GM18502 (cell line): Measurements from ENCODE around the gene FOXA1.

Experiments
- ATAC-seq: cut with Tn5 transposase; IDR thresholded peaks from one replicate; pipeline ENCODE4 v1.9.1; 2021; ENCODE audit warnings: mild to moderate bottlenecking; ENCODE audit not compliant: unreplicated experiment, poor library complexity

The FOXA1 gene

DNA sequence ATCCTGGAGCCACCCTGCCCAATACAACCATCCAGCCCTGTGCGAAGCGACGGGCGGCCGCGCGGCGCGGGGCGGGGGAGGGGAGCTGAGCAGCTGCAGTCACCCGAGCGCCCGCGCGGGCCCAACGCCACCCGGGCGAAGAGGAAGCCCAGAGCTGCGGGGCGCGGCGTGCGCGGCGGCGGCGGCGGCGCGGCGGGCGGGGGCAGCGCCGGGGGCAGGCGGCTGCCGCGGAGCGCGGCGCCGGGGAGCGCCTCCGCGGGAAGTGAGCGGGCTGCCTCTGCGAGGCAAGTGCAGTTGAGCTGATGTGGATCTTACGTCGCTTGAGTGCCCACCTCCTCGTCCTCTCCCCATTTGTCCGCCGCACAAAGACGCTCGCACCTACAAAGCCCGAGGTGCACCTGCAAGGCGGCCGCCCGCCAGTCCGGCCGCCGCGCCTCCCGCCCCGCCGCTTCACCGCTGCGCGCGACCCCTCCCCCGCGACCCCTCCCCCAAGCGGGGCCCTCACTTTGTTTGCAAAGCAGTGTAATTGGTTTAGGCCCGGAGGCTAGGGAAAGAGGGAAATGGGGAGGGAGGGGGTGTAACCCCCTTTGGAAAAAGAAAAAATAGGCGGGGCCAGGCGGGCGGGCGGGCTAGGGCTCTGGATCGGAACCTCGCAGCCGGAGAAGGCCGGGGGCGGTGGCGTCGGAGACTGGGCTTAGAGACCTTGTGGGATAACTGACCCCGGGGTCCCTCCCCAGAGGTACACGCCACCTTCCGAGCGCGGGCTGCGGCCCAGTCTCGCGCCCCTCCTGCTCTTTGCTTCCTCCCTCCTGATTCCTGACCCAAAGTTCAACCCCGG is at the start of gene FOXA1, which contains the start of gene TTC6:
FOXA1 (minus strand) TSS at position 279 of the 838 bp plus-strand sequence; CDS start at position 2, 277 bp downstream.
TTC6 (plus strand) TSS at position 659 of the 838 bp plus-strand sequence. CDS start 26,436 bp downstream, outside the sequence.
- no peak for ATAC-seq

DNA sequence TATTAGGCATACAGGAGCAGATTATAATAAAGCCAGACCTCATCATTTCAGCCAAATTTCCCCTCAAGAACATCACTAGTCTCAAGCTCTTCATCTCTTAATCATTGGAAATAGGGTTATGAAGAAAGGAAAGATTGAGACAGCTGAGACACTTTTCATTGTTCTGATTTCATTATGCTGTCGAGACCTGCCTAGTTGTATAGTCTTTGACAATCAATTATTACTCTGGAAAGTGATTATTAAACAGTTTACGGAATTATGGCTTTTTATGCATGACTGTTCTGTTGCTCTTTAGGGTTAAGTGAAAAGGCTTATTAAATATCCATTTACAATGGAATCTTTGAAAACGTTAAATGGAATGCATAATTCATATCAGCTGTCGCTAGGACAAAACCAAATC is 48.7 kb upstream of the FOXA1 start:
- ATAC-seq, result no peak

DNA sequence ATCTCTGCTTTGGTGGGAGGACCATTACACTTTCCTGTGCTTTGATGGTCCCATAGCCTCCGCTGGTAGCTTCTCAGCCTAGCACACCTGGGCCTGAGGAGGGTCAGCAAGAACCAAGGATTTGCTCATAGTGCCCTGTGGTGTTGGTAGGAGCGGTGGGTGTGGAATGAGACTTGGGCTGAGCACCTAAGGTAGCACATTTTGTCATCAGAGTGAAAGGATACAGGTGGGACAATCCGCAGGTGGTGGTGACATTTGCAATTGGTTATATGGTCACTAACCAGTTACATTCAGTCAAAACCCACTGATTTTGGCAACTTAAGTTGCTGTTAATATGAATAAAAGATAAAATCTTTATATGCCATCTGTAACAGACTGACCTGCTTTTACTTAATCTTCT is 47.1 kb upstream of the FOXA1 start:
- no peak for ATAC-seq

DNA sequence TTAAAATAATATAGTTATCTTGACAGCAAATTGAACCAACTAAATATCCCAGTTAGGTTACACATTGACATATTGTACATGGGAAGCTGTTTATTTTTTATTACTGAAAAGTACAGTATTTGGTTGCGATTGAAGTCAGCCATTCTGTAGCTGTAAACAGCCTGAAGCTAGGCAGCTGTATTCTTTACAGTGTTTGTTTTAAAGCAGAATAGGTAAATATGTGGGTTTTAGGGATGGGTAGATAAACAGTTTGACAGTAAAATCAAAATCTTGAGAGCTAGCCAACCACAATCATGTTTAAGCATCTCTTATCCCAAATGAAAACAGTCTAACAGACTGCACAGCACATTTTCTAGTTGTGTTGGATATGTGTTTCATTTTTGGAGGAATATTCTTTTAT is 46.1 kb upstream of the FOXA1 start:
- no peak for ATAC-seq

DNA sequence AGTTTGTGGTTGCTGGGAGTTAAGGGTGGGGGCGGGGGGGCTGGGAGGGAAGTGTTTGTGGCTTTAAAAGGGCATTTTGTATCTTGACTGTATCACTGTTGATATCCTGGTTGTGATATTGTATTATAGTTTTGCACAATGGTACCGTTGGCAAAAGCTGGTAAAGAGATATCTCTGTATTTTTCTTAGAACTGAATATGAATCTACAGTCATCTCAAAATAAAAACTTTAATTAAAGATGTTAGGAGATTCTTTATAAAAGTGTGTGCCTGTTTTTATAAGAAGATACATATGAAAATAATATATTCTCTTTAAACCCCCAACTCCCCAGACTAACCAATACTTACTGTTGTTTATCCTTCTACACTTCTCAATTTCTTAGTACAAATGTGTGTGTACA is 43.5 kb upstream of the FOXA1 start:
- ATAC-seq, result no peak

DNA sequence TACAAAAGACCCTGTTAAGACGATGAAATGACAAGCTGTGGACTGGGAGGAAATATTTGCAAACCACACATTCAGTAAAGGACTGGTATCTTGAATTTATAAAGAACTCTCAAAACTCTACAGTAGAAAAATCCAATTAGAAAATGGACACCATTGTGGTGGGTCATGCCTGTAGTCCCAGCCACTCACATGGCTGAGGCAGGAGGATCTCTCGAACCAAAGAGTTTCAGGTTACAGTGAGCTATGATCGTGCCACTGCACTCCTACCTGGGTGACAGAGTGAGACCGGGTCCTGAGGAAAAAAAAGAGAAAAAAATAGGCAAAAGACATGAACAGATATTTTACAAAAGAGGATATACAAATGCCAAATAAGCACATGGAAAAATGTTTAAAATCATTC is 42.3 kb upstream of the FOXA1 start:
- no peak for ATAC-seq

DNA sequence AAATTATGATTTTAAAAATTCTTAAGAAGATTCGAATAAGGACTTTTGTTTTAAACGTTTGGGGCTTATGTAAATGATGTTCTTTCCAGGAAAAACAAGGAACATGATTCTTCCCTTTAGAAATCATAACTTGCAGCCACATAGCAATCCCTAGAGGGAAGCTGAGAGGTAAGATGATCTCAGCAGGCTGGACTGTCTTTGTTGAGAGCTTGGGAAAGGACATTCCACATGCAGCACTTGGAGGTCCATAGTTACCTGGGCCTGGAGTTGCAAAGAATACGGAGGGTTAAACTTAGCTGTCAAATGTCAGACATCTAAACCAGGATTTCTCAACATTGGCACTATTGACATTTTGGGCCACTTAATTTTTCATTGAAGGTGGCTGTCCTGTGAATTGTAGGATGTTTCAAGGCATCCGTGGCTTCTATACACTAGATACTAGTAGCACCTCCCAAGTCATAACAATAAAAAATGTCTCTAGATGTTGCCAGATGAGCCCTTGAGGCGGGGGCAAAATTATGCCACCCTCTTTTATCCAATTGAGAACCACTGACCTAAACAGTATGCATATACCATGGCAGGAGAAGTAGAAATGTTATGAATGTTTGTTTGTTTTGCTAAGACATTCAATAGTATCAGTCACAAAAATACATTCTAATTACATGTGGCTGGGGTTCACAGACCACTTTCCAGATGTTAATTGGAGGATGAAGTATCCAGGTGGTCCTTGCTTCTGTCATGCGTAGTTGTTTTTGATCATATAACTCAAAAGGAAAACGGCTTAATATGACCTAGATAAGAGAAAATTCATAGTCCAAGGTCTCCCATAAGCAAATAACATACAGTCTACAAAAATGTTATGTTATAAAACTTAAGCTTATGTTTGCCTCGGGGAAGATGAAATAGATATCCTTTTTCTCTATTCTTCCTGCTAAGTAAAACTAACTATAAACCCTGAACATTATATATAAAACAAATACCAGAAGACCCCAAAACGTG is 30.8 kb upstream of the FOXA1 start:
- ATAC-seq, result no peak

DNA sequence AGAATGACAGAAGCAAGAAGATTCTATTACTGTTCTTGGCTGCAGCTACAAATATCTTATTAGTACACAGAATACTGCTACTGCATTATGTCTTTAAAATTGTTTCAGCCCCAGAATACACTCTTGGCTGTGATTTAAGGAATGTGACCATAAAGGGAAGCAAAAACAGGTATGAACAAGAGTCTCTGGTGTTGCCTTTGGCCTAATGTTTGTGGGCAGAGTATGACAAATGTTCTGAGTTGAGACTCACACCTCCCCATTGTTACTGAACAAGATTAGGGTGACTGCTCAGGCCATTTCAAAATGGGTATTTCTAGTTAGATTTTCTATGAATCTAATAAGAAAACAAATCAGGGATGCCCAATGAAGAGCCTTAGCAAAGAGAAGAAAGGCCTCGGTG is 28.9 kb upstream of the FOXA1 start:
- no peak for ATAC-seq

DNA sequence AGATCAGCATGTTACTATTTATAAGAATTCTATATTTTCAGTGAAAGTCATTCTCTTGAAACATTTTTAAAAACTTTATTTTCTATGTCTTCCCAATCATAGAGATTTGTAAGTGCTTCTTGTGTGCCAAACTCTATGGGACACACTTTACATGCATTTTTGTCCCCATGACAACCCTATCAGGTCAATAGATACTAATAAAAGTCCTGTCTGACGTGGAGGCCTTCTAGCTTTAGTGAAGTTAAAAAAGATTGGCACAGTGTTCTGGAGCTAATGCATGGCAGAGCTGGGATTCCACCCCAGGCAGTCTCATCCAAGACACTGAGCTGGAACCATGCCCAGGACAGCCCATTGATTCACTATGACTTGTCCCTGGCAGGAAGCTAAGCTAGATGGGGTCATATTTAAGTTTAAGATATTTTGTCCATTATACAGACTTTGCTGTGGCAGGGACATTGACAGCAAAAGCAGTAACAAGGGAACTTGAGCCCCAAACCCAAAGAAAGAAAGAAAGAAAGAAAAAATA is 28.4 kb upstream of the FOXA1 start:
- no peak for ATAC-seq

DNA sequence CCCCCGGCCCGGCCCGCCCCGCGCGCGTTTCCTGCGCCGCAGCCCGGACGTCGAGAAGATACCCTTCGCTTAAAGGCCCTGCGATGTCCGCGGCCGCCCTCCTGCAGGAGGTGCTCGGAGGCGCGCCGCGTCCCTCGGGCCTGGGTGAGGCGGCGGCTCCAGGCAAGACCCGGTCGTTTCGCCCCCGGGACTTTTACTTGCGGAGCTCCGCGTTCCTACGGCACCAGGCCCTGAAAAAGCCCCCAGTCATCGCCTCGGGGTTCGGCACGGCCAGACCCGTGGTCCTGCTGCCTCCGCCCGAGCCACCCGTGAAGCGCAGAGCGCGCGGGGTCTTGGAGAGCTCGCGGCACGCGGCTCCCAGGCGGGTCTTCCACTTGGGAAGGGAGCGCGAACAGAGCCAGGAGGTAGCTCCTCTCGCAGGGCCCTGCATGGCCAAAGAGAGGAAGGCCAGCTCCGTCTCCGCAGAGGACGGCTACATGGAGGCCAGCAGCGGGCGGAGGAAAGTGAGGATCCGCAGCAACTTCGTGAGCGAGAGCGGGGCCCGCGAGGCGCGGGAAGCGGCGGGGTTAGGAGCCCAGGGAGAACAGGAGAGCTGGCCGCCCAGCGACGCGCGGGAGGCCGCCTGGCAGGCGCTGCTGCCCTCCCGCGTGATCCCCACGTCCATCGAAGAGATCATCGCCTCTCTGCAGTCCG is 27.3 kb upstream of the FOXA1 start:
- ATAC-seq, result no peak

DNA sequence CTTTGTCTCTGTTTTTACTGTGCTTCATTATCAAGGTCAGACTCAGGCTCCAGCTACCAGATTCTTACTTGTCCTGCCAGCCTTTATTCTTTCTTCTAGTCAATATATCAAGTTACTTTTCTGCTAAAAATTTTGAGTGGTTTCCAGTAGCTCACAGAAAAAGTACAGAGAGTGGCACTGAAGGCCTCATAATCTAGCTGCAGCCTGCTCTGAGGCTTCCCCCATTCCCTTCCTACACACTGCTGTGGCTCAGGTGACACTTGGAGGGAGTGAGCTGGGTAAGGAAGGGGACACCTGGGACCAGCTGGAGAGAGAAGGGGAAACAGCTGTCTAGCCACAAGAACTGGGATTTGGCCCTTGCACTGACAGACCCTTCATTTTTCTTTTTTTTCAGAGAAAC is 25.8 kb upstream of the FOXA1 start:
- no peak for ATAC-seq

DNA sequence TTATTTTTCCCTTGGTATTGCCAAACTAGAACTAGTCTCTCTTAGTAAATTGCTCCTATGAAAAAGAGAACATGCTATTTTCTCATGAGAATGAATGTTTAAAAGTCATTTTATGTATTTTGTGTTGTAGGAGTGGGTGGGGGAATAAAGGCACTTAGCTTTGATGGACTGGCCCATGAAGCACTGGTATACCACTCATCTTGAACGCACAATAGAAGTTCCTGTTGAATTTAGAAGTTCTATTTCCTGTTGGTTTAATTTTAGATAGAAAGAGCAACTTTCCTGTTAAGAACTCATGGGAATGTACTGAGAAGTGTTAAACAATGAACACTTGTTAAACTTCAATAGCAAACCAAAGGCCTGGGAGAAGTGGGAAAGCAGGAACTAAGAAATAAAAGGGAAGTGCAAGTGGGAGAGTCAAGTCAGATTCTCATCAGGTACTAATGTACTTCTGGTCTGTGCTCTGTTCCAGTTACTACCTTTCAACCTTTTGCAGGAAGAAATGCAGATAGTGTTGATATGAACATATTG is 23.5 kb upstream of the FOXA1 start:
- no peak for ATAC-seq

DNA sequence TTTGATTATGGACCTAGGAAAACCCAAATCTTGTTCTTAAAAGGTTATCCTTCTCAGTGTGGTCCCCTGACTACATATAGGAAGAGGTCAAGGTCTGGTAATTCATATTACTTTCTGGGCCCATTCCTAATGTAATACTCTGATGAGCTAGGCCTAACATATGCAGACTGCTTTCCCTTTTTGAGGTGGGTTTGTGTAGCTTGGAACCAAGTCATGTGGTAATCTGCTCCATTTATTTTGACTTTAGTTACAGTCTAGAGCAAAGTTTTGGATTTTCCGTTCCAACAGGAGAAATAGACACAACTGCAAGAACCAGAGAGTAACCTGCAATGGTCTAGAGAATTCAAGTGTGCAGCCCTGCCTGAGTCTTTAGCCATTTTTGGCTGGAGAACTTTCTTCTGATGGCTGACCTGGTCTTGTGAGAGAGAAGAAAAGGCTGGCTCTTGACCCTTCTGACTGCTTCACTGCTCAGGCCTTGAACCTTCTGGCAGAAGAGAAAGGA is 22.9 kb upstream of the FOXA1 start:
- ATAC-seq, result no peak

DNA sequence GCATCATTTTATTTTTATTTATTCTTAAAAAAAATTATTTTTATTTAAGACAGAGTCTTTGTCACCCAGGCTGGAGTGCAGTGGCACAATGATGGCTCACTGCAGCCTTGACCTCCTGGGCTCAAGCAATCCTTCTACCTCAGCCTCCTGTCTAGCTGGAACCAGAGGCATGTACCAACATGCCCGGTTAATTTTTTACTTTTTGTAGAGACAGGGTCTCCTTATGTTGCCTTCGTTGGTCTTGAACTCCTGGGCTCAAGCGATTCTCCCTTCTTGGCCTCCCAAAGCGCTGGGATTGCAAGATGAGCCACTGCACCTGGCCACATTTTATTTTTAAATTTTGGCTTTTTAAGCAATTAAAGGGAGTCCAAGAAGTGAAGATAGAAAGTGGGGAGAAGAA is 21.8 kb upstream of the FOXA1 start:
- no peak for ATAC-seq

DNA sequence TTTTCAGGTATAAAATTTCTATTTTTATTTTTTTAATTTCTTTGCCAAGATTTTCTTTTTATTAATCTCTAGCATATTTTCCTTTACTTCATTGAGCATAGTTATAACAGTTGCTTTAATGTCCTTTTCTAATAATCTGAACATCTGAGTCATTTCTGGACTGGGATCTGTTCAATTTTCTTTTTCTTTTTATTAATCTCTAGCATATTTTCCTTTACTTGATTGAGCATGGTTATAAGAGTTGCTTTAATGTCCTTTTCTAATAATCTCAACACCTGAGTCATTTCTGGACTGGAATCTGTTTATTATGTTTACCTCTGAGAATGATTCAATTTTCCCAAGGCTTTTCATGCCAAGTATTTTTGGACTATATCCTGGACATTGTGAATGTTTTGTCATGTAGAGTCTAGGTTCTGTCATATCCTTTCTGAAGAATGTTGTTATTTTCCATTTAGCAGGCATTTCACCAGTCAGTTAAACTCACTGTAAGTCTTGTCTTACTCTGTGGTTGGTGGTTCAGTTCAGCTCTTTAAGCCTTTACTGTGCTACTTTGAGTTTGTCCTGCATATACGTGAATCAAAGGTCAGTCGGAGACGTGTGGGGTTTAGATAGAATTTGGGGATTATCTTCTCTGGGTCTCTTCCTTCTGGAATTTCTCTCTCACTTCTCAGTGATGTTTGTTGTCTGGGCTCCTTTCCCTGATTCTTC is 20.7 kb upstream of the FOXA1 start:
- no peak for ATAC-seq

DNA sequence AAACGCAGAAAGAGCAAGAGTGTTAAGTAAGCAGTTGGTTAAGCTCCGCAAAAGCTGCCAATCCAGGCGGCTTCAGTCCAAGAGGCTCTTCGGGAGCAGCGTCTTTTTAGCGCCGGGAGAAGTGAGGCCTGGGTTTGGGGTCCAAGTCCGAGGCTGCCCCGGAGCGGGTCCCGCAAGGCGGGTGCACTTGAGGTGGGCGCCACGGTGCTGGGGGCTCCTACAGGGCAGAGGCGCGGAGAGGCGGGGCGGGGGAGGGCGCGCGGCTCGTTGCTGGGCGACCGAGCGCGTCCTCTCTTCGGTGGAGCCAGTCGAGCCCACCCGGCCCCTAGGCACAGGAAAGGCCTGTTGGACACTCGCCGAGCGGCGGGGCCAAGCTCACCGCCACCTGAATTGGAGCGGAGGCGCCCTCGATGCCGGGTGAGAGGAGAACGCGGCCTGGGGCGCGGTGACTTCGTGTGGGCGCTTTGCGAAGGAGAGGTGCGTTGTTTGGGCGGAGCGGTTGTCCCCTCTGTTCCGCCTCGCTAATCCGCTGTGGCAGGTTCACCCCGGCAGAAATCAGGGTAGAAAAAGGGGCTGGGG is 16.0 kb upstream of the FOXA1 start:
- no peak for ATAC-seq

DNA sequence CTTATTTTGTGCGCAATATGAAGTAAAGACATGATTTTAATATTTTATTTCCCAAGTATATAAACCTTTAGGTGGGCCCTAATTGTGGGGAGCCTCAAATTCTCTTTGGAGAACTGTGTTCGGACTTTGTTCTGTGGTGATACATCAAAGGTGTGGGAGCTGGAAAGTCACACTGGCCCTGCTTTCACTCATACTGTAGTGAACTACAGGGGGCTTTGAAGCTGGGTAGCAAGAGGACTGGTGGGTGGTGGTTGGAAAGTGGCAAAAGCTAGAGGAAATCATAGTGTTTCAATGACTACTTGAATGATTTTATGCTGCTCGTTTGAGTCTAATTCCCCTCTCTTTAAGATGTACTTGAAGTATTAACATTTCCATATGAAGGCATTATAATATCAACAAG is 13.6 kb upstream of the FOXA1 start:
- no peak for ATAC-seq

DNA sequence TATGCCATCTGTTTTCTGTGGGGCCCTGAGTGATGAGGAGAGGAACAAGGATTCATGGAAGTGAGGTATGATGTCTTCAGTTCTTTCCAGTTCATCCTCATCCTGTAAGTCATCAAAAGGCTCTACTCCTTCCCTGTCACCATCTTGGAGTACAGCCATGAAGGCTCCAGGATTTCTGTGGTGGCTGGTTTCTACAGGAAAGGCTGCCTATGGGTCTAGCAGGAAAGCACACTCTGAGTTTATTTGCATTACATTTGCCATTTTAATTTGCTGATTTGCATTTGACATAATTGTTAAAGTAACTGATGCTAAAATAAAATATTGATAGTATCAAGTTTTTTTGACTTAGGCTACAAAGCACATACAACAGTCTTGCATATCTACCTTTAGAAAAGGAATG is 11.6 kb upstream of the FOXA1 start:
- no peak for ATAC-seq

DNA sequence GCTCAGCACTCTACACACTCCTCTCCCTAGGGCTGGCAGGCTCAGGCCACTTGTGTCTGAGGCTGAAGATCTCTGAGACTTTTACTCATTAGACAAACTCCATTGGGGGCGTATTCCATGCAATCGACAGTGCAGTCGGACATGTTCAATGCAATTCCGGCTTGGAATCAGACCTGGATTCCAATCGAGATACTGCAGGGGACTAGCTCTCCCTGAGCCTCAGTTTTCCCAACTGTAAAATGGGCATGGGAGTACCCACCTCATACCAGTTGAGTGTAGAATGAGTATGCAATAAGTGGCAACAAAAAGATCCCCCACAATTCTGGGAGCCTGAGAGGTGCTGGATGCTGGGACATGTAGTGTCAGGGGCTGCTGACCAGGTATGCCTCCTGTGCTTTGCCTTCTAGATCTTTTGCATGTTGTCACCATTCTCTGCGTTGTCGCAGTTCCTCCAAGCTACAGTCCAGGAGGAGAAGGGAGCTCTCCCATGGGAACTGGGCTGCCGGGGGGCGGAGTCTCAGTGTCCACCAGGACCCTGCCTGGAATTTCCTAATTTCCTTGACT is 8.7 kb upstream of the FOXA1 start:
- no peak for ATAC-seq
